C4-2B (cell line): ENCODE data around the gene CFAP20DC.

Source experiments
- CTCF ChIP-seq: fragments of 450-650 bp; conservative IDR thresholded peaks from 2 replicates; pipeline ENCODE4 v1.5.1; 2017; ENCODE audit warnings: mild to moderate bottlenecking
- ZFX ChIP-seq: fragments of 450-650 bp; IDR thresholded peaks from 2 replicates; pipeline ENCODE4 v1.6.1; 2017

GRCh38 chr3:59084583-59084982 lies 34.8 kb upstream of the CFAP20DC start:
- TF ChIP-seq CTCF (no peak), ZFX (no peak)
